Stomach (tissue), 4 donors: Measurements from ENCODE around the gene ACADL.
"Not testable (repeated sequence)": the region's sequence is repeated elsewhere in the genome, so short reads cannot be mapped to it uniquely, and the experiment has no call there.

Experiments
- EP300 ChIP-seq: sonication (generic); formaldehyde crosslinking; IDR thresholded peaks from one replicate; pipeline ENCODE4 v1.6.1; 2017; ENCODE audit warnings: antibody characterized with exemption
- POLR2A ChIP-seq, 4 donors: fragments of 450-650 bp; IDR thresholded peaks; one replicate each; pipeline ENCODE4 v1.6.1; 2016; ENCODE audit warnings: antibody characterized with exemption in 4 of 4, control low read depth in 2 of 4, mild to moderate bottlenecking in 1 of 4, moderate library complexity in 1 of 4
- POLR2AphosphoS5 ChIP-seq, 3 donors: sonication (generic); formaldehyde crosslinking; IDR thresholded peaks; one replicate each; pipeline ENCODE4 v1.6.1; 2016; ENCODE audit warnings: antibody characterized with exemption in 3 of 3
- TF ChIP-seq, protein P1 (sequence below), 7 experiments: fragments of 450-650 bp in 4 of 7; fragments of 200-600 bp in 3 of 7; sonication (generic) in 3 of 7; IDR thresholded peaks; one replicate each; pipeline ENCODE4 v1.5.1; 2016 to 2019; ENCODE audit warnings: antibody characterized with exemption in 7 of 7, control low read depth in 2 of 7, mild to moderate bottlenecking in 1 of 7

DNA sequence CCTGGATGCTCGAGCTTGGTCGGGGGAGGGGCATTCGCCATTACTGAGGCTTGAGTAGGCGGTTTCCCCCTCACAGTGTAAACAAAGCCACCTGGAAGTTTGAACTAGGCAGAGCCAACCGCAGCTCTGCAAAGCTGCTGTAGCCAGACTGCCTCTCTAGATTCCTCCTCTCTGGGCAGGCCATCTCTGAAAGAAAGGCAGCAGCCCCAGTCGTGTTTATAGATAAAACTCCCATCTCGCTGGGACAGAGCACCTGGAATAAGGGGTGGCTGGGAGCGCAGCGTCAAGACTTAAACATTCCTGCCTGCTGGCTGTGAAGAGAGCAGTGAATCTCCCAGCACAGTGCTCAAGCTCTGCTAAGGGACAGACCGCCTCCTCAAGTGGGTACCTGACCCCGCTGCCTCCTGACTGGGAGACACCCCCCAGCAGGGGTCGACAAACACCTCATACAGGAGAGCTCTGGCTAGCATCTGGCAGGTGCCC lies 43.6 kb downstream of the ACADL start:
- TF ChIP-seq, protein P1, sequence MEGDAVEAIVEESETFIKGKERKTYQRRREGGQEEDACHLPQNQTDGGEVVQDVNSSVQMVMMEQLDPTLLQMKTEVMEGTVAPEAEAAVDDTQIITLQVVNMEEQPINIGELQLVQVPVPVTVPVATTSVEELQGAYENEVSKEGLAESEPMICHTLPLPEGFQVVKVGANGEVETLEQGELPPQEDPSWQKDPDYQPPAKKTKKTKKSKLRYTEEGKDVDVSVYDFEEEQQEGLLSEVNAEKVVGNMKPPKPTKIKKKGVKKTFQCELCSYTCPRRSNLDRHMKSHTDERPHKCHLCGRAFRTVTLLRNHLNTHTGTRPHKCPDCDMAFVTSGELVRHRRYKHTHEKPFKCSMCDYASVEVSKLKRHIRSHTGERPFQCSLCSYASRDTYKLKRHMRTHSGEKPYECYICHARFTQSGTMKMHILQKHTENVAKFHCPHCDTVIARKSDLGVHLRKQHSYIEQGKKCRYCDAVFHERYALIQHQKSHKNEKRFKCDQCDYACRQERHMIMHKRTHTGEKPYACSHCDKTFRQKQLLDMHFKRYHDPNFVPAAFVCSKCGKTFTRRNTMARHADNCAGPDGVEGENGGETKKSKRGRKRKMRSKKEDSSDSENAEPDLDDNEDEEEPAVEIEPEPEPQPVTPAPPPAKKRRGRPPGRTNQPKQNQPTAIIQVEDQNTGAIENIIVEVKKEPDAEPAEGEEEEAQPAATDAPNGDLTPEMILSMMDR (IDR thresholded peaks at IDR 0.05): not testable (repeated sequence)
- not testable (repeated sequence) for TF ChIP-seq POLR2AphosphoS5 (IDR thresholded peaks at IDR 0.05); POLR2A (IDR thresholded peaks at IDR 0.05); EP300
